Camera-type eye (tissue), 1 donor: ENCODE measurements around the gene COG3. TPM values are rescaled to one million over a fixed set of nuclear protein-coding genes. Genes with fewer than 3 reads are reported as not detected.

Source experiments
- total RNA-seq: library from RNA; depleted of rRNA; stranded (reverse); fragments of >200 nt; gene quantifications from one replicate; pipeline ENCODE4 v1.2.3, GENCODE V29; 2014

The COG3 gene
- total RNA-seq, result 52.1 TPM

DNA sequence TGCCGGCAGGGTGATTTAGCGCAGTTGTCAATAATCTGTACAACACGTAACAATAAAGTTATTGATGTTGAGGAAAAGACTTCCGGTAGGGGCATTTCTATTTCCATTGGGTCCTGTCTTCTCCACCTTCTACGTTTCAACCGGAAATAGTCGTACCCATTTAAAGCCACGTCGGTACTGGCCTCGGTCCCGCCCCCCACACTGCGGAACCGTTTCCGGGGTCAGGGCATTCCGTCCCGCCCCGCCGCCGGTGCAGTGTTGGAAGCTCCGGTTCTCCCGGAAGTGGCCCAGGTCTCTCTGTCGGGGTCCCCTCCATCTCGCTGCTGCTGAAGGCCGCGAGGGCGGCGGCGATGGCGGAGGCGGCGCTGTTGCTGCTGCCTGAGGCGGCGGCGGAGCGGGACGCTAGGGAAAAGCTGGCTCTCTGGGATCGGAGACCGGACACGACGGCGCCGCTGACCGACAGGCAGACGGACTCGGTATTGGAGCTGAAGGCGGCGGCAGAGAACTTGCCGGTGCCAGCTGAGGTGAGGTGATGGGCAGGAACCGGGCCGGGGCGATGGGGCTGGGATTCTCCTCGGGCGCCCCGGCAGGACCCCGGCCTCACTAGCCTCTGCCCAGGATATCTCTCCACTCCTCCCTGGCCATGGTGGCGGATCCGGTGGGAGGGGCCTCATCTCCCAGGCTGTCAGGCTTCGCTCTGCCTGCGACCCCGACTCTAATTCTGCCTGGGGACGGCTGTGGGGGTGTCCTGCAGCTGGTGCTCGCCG is at the start of gene COG3:
Gene COG3, plus strand, starts transcription at position 253 of the 767 bp plus-strand sequence. Its CDS starts 98 bp downstream, at position 351.

GRCh38 chr13:45417790-45418534 is 46.8 kb upstream of the COG3 start, which contains the start of gene SLC25A30:
TSS of gene SLC25A30 (minus strand) at chr13:45418373. CDS start at chr13:45411425, 6,948 bp downstream.

Other genes with a start within 250 kb of the COG3 start
- 2,639 TPM for gene TPT1, start 123.8 kb upstream of the COG3 start, total RNA-seq
- gene SLC25A30, start 46.6 kb upstream of the COG3 start, total RNA-seq, result 8.2 TPM
- not detected for gene ERICH6B, start 150.8 kb downstream of the COG3 start, total RNA-seq
- gene CBY2, start 237.4 kb downstream of the COG3 start, total RNA-seq, result not detected